Left renal pelvis (tissue), 4 donors: ENCODE results near the gene PFDN6. TPM values are rescaled to one million over a fixed set of nuclear protein-coding genes. Genes with fewer than 3 reads are reported as not detected.

ENCODE experiments used
- DNase-seq, 4 donors: peaks; one replicate each; pipeline ENCODE4 v3.0.0-alpha.2; 2013; ENCODE audit warnings: low read depth in 4 of 4, low spot score in 3 of 4
- polyA plus RNA-seq, 4 donors: library from polyadenylated mRNA; unstranded; fragments of 120-200 nt; gene quantifications; one replicate each; pipeline ENCODE4 v1.2.1, GENCODE V29; 2013; ENCODE audit not compliant: insufficient read length in 4 of 4

PFDN6 gene
- polyA plus RNA-seq, 4 donors = 41.9 to 78.2 (median 75.1) TPM

- no peak for DNase-seq
These were observed 25.8 kb downstream of the PFDN6 start for GRCh38 chr6:33314943-33315792.

- DNase-seq = no peak
These were observed 26.6 kb downstream of the PFDN6 start for GRCh38 chr6:33315793-33316602.

- no peak for DNase-seq
These were observed 27.4 kb downstream of the PFDN6 start for GRCh38 chr6:33316603-33317418.

- DNase-seq = no peak
These were observed 27.9 kb downstream of the PFDN6 start for GRCh38 chr6:33317419-33317668.

GRCh38 chr6:33317669-33318425 lies 28.4 kb downstream of the PFDN6 start, which contains the start of gene ZBTB22:
TSS of gene ZBTB22 (minus strand) at chr6:33317744. CDS start at chr6:33316916, 828 bp downstream.
- peak; percentile 97 to 99 (median 98) for DNase-seq

- DNase-seq = no peak
These were observed 29.1 kb downstream of the PFDN6 start for GRCh38 chr6:33318426-33319073.

- no peak for DNase-seq
These were observed 30.5 kb downstream of the PFDN6 start for GRCh38 chr6:33319939-33320314.

- no peak for DNase-seq
These were observed 31.1 kb downstream of the PFDN6 start for GRCh38 chr6:33320315-33321181.

- DNase-seq = no peak
These were observed 31.8 kb downstream of the PFDN6 start for GRCh38 chr6:33321227-33321626.

GRCh38 chr6:33323623-33323948 lies 34.2 kb downstream of the PFDN6 start:
- no peak for DNase-seq

- DNase-seq = no peak
These were observed 34.7 kb downstream of the PFDN6 start for GRCh38 chr6:33324125-33324524.

- no peak for DNase-seq
These were observed 39.7 kb downstream of the PFDN6 start for GRCh38 chr6:33329058-33329457.

- DNase-seq = no peak
These were observed 41.3 kb downstream of the PFDN6 start for GRCh38 chr6:33330736-33331135.

GRCh38 chr6:33333666-33334065 lies 44.3 kb downstream of the PFDN6 start:
- DNase-seq = no peak

GRCh38 chr6:33335916-33336315 lies 46.5 kb downstream of the PFDN6 start:
- DNase-seq = no peak

- DNase-seq = no peak
These were observed 47.1 kb downstream of the PFDN6 start for GRCh38 chr6:33336495-33336894.

GRCh38 chr6:33339193-33339592 lies 49.8 kb downstream of the PFDN6 start:
- no peak for DNase-seq
